ENCODE results near the gene CYP2W1.

Gene CYP2W1

DNA sequence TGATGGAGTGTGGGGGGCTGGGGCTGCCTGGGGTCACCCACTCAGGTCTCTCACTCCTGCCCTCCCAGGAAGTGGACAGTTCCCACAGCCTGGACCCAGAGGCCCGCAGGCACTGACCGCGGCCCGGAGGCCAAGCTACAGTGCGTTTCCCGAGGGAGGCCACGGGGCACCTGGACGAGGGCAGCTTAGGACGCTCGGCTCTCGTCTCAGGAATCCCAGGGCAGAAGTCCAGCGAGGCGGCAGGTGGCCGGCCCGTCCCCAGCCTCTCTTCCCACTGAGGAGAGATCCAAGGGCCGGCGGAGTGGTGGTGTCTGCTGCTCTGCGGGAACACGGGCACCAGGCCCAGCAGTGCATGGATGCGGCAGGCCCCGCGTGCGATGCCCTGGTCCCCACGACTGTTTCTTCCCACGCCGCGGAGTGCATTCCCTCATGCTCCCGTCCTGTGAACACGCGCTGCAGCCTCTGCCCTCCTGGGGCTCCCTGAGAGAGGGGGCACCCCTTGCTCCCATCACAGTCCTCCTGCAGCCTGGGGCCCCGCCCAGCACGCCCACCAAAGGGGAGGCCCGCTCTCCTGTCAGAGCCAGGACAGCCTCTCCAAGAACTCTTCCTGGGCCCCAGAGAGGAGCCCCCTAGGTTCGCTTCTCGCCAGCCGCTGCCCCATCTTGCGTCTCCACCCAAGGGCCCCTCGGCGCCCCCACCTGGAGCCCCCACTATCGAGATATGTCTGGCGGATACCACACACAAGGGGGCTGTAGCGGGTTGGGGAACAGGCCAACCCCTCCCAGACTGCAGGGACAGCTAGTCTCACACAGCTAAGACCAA, 37.0 kb downstream of the CYP2W1 start:
- Histone ChIP-seq H3K36me3 (peaks cover 22% of the 10 kb centered on the region), H3K27me3 (ENCODE audit: insufficient read depth, low read depth, severe bottlenecking) (no peaks in the 10 kb centered on the region), H3K9me3 (ENCODE audit: severe bottlenecking) (no peaks in the 10 kb centered on the region), H3K4me3 (ENCODE audit: low read depth, low read length) (no peak overlapping the region), H3K27ac (peak overlapping the region; percentile 18; the same call in 1 of the 2 replicates)
- TF ChIP-seq, protein P1, sequence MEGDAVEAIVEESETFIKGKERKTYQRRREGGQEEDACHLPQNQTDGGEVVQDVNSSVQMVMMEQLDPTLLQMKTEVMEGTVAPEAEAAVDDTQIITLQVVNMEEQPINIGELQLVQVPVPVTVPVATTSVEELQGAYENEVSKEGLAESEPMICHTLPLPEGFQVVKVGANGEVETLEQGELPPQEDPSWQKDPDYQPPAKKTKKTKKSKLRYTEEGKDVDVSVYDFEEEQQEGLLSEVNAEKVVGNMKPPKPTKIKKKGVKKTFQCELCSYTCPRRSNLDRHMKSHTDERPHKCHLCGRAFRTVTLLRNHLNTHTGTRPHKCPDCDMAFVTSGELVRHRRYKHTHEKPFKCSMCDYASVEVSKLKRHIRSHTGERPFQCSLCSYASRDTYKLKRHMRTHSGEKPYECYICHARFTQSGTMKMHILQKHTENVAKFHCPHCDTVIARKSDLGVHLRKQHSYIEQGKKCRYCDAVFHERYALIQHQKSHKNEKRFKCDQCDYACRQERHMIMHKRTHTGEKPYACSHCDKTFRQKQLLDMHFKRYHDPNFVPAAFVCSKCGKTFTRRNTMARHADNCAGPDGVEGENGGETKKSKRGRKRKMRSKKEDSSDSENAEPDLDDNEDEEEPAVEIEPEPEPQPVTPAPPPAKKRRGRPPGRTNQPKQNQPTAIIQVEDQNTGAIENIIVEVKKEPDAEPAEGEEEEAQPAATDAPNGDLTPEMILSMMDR (IDR thresholded peaks at IDR 0.05; ENCODE audit: low read depth, low read length): no peak
- DNase-seq: peak; percentile 38

DNA sequence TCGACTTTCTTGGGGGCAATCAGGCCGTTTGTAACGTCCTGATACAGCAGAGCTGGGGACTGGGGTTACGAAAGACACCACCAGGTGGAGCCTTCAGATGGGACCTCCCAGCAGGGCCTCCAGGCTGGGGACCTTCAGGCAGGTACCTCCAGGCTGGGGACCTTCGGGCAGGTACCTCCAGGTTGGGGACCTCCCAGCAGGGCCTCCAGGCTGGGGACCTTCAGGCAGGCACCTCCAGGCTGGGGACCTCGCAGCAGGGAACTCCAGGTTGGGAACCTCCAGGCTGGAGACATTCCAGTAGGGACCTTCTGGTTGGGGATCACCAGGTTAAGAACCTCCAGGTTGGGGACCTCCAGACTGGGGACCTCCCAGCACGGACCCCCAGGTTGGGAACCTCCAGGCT, 37.9 kb downstream of the CYP2W1 start:
- H3K27me3 ChIP-seq (ENCODE audit: insufficient read depth, low read depth, severe bottlenecking): no peaks in the 10 kb centered on the region
- TF ChIP-seq, protein P1 (IDR thresholded peaks at IDR 0.05; ENCODE audit: low read depth, low read length): peak; percentile 45
- no peak for DNase-seq
- H3K9me3 ChIP-seq (ENCODE audit: severe bottlenecking): no peaks in the 10 kb centered on the region
- peaks cover 29% of the 10 kb centered on the region for H3K36me3 ChIP-seq
- no peak overlapping the region for H3K27ac ChIP-seq
- H3K4me3 ChIP-seq (ENCODE audit: low read depth, low read length): no peak overlapping the region

DNA sequence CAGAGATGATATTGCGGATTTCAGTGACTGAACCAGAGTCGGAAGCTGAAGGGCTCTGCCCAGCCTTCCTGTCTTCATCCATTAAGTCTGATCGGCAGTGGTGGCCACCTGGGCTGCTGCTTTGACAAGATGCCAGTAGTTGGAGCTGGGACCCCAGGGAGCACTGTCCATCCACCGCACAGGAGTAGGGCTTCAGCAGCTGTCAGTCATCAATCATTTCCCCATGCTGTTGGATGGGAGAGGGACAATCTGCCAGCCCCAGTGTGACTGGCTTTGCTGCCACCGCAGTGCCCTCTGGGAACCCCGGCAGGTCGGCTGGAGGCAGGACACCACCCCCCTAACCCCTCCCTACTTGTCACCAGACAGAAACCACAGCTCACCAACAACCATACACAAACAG, 38.4 kb downstream of the CYP2W1 start:
- Histone ChIP-seq H3K36me3 (peaks cover 34% of the 10 kb centered on the region), H3K27me3 (ENCODE audit: insufficient read depth, low read depth, severe bottlenecking) (no peaks in the 10 kb centered on the region), H3K27ac (no peak overlapping the region), H3K9me3 (ENCODE audit: severe bottlenecking) (no peaks in the 10 kb centered on the region), H3K4me3 (ENCODE audit: low read depth, low read length) (no peak overlapping the region)
- TF ChIP-seq, protein P1 (IDR thresholded peaks at IDR 0.05; ENCODE audit: low read depth, low read length): no peak
- DNase-seq: no peak

DNA sequence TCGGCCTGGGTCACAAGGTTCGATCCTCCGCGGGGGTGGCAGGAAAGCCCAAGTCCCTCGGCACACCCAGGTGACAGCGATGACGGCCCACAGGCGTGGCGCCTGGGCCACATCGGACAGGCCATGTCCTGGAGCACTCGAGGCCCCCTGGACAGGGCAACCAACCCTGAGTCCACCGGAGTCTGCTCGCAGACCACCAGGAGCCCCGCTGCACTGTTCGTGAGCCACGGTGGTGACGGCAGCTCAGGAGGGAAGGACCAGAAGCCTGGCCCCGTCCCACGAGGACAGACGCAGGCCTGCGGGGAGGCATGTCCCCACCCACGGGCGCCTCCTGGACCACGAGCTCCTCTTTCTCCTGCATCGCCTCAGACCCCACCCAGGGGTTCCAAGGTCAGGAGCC, 39.0 kb downstream of the CYP2W1 start:
- TF ChIP-seq, protein P1 (IDR thresholded peaks at IDR 0.05; ENCODE audit: low read depth, low read length): no peak
- no peak for DNase-seq
- Histone ChIP-seq H3K27ac (no peak overlapping the region), H3K27me3 (ENCODE audit: insufficient read depth, low read depth, severe bottlenecking) (no peaks in the 10 kb centered on the region), H3K36me3 (peaks cover 40% of the 10 kb centered on the region), H3K9me3 (ENCODE audit: severe bottlenecking) (no peaks in the 10 kb centered on the region), H3K4me3 (ENCODE audit: low read depth, low read length) (no peak overlapping the region)

DNA sequence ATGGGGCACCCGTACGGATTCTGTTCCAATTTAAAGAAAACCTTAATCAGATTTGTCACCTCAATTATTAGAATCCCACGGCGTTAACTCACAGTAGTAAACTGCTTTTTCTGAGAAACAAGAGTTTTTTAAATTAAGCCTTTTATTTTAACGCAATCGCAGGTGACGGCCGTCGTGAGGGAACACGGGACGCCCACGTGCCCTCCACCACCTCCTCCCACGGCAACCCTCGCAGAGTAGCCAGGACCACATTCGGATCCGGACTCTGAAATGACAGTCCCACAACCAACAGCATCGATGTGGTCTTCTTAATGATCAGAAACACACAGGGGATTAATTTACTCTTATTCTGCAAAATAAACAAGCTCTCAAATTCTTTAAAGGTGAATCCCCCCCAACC, 39.4 kb downstream of the CYP2W1 start:
- TF ChIP-seq, protein P1 (IDR thresholded peaks at IDR 0.05; ENCODE audit: low read depth, low read length): no peak
- H3K27me3 ChIP-seq (ENCODE audit: insufficient read depth, low read depth, severe bottlenecking): no peaks in the 10 kb centered on the region
- no peak overlapping the region for H3K27ac ChIP-seq
- H3K36me3 ChIP-seq: peaks cover 40% of the 10 kb centered on the region
- no peak overlapping the region for H3K4me3 ChIP-seq (ENCODE audit: low read depth, low read length)
- no peaks in the 10 kb centered on the region for H3K9me3 ChIP-seq (ENCODE audit: severe bottlenecking)
- DNase-seq: no peak
